ENCODE data around the gene TMEM129.

DNA sequence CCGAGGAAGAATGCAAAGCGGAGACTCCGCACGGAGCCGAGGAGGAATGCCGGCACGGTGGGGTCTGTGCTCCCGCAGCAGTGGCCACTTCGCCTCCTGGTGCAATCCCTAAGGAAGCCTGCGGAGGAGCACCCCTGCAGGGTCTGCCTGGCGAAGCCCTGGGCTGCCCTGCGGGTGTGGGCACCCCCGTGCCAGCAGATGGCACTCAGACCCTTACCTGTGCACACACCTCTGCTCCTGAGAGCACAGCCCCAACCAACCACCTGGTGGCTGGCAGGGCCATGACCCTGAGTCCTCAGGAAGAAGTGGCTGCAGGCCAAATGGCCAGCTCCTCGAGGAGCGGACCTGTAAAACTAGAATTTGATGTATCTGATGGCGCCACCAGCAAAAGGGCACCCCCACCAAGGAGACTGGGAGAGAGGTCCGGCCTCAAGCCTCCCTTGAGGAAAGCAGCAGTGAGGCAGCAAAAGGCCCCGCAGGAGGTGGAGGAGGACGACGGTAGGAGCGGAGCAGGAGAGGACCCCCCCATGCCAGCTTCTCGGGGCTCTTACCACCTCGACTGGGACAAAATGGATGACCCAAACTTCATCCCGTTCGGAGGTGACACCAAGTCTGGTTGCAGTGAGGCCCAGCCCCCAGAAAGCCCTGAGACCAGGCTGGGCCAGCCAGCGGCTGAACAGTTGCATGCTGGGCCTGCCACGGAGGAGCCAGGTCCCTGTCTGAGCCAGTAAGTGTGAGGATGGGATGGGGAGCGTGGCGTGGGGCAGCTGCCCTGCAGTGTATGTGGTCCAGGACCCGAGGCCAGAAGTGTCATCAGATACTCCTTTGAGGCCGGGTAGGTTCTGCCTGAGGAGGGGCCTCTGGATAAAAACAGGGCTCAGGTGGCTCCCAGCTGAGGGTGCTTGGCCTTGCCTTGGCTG, 7.2 kb upstream of the TMEM129 start:
- TF ChIP-seq, protein P1, sequence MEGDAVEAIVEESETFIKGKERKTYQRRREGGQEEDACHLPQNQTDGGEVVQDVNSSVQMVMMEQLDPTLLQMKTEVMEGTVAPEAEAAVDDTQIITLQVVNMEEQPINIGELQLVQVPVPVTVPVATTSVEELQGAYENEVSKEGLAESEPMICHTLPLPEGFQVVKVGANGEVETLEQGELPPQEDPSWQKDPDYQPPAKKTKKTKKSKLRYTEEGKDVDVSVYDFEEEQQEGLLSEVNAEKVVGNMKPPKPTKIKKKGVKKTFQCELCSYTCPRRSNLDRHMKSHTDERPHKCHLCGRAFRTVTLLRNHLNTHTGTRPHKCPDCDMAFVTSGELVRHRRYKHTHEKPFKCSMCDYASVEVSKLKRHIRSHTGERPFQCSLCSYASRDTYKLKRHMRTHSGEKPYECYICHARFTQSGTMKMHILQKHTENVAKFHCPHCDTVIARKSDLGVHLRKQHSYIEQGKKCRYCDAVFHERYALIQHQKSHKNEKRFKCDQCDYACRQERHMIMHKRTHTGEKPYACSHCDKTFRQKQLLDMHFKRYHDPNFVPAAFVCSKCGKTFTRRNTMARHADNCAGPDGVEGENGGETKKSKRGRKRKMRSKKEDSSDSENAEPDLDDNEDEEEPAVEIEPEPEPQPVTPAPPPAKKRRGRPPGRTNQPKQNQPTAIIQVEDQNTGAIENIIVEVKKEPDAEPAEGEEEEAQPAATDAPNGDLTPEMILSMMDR (IDR thresholded peaks at IDR 0.05) = no peak
- no peak for TF ChIP-seq POLR2A (IDR thresholded peaks at IDR 0.05)
- TF ChIP-seq POLR2AphosphoS5 (IDR thresholded peaks at IDR 0.05) = no peak

All from breast epithelium (tissue), 3 donors.